OCI-M2 (cell line): Measurements from ENCODE around the gene KCNAB1.

Source experiments
- DNase-seq: peaks from one replicate; lab custom pipeline; 2025; ENCODE audit not compliant: unreplicated experiment; lab: John Stamatoyannopoulos, UW

KCNAB1 gene

GRCh38 chr3:156305672-156306071 lies 185.3 kb downstream of the KCNAB1 start:
- no peak for DNase-seq

DNA sequence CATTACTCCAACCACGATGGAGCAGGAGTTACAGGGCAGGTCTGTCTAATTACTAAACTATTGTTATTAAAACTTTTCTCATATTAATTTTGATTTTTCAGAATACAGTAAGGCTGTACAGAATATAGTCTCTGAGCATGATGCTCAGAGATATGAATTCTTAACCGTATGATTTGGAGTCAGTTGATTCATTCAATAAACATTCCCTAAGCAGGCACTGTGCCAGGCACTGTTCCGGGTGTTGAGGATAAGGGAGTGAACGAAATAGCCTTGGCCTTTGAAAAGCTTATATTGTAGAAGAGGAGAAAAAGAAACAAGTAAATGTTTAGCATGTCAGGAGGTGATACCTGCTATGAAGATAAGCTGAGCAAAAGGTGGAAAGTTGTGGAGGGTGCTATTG lies 187.3 kb downstream of the KCNAB1 start:
- no peak for DNase-seq

DNA sequence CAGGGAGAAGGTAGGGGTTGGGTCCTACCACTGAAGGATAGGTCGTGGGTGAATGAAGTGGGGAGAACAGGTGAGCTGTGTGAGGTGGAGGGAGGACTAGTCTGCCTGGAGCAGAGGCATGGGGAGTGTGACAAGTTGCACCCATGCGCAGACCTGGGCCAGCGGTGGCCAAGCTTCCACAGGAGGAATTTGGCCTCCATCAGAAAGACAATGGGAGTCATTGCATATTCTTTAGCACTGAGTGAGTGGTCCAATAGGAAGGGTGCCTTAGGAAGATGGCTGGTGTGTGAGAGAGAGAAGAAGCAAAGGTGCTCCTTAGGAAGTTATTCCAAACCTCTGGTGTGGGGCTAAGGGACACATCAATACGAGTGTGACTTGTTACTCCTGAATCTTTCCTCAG lies 191.1 kb downstream of the KCNAB1 start:
- no peak for DNase-seq

- DNase-seq = no peak
Observed at GRCh38 chr3:156311930-156312329, 191.6 kb downstream of the KCNAB1 start.

DNA sequence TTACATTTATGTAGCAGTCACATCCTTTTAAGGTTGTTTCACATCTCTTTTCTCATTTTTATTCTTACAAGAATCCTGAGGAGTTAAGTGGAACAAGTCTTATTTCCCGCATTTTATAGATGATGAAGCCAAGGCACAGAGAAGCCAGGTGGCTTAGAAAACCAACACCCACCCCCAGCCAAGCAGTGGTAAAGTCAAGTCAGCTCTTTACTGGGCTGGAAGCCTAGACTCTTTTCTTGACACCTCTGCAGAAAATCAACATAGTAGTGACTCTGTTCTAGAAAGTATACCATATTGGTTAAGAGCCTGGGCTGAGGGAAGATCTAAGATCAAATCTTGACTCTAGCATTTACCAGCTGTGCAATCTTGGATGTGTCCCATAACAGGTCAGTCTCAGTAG lies 195.7 kb downstream of the KCNAB1 start:
- DNase-seq = no peak

DNA sequence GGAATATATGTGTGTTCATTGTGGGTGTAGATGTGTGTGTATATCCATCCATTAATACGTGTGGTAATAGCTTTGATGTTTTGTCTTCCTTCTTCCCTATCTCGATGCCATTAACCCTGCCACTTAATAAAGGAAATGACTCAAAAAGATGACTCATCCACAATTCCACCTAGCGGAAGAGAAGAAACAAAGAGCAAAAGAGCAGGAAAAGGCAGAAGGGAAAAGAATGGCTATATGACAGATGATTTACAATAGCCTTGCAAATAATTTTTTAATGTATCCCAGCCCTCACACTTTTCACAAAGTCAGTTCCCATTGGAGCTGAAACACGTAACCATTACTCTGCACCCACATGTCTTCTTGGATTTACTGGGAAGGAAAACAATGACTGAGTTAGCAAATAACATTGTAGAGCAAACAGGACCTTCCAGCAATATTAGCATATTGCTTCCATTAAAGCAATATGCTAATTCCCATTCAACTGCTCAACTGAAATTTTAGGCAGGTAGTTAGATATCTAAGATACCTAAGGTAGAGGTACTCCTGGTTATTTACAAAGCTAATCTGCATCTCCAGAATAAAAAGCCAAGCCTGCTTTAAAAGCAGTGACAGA lies 197.2 kb downstream of the KCNAB1 start:
- no peak for DNase-seq

DNA sequence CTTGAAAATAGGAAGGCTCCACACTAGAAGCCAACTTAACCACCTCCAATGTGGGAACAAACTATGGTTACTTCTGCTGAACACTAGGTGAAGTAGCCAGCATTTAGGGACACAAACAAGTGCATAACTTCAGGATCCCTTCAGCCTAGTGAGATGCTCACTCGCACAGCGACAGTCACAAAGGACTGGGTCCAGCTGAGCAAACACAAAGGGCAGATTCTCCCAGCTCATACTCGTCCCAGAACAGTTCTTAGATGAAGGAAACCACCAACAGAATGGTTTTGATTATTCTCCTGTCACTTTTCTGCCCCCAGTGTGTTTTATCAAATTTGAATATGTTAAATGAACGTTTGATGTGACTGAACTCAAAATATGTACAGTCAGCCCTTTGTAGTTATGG lies 201.6 kb downstream of the KCNAB1 start:
- no peak for DNase-seq

GRCh38 chr3:156323466-156323865 lies 203.1 kb downstream of the KCNAB1 start:
- DNase-seq = no peak

DNA sequence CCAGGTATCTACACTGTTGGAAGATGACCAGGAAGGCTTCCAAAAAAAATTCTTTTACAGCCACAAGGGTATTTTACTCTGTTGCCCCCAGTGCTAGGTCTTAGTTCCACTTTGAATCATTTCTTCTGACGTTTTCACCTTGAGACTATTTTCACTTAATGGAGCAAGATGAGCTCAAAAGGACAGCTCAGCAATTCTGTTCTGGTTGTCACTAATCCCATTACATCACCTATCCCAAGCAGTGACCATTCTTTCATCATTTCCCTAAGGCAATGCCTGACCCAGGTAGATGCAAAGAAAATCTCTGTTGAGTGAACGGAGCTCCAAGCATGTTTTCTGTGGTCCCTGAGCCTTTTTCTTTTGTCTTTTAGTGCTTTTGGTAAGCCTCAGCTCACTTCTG lies 210.0 kb downstream of the KCNAB1 start:
- no peak for DNase-seq

DNA sequence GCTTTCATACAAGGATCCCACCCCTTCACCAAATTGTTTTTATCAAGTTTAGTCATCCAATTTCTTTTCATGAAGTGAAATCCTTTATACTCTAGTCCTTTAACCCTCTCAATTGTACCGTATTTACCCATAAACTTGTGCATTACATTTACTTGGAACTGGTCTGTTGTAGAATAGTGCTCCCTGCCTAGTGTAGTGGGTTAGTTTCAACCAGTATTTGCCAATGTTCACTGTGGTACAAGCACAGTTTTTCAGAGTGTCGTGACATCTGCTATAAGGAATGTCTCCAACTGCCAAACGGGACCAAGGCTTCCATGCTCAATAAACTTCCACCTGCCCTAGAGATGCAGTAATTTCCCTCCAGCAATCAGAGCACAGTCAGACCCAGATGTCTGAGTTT lies 211.9 kb downstream of the KCNAB1 start:
- DNase-seq = no peak

DNA sequence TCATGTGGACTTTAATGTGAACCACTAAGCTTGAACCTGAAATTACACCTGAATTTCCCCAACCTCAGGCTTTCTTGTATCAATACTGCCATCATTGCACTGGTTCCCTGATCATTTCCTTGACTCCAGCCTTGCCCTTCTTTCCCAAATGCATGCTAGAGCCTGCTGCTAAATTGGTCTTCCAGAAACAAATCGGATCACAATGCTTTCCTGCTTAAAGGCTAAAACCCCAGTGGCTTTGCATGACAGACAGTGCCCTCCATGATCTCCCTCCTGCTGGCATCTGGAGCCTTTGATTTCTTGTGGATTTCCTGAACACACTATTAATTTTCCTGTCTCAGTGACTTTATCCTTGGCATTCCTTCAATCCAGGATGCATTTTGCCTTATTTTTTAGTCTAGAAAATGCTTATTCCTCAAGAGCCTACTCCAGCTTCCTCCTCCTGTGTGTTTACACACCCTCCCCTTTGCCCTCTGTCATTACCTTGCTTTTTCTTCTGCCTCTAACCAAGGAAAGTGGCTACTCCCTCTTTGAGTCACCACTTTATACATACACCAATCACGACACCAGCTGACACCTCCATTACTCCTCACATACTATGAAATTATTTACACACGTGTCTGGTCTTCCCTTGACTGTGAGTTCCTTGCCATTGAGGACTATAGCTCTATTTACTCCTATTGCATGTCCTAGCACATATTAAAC lies 214.6 kb downstream of the KCNAB1 start:
- DNase-seq = no peak

GRCh38 chr3:156339491-156339890 lies 219.1 kb downstream of the KCNAB1 start:
- DNase-seq = no peak

DNA sequence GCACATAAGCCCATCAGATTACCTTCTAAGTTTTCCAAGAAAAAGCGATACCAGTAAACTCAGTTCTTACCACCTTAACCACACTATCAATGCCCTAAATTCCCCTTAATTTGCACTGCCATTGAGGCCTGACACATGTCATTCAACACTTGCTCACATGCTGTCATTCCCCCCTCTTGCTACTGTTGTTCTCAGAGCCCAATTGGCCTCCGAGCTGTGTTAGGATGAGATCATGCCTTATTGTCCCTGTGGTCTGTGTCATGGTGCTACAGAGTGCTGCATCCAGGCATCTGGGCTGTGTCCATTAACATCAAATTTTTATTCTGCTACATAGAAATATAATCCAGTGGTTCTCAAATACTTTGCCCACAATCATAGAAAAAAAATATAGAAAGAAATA lies 221.0 kb downstream of the KCNAB1 start:
- DNase-seq = no peak

DNA sequence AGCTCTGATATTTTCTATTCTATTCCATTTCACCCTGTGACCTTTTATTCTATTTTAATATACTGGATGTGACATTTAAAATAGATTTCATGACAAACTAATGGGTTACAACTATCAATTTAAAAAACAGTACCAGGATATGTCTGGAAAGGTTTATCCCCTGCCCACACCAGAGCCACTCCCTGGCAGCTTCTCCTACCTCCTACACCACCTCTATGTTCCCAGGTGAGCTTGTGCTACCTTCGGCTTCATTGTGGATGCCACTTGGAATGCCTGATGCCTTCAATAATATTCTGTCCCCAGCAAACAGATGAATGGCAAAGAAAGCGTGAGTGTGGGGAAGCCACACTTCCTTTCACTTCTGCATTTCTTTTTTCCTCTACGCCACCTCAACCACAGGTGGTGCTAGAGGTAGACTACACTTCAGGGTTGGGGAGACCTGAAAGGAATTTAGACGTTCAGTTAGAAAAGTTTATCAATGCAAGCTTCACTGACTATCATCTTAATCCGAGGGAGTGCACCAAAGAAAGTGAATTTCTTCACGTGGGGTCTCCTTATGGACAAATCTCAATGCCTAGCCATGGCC lies 221.5 kb downstream of the KCNAB1 start:
- no peak for DNase-seq

DNA sequence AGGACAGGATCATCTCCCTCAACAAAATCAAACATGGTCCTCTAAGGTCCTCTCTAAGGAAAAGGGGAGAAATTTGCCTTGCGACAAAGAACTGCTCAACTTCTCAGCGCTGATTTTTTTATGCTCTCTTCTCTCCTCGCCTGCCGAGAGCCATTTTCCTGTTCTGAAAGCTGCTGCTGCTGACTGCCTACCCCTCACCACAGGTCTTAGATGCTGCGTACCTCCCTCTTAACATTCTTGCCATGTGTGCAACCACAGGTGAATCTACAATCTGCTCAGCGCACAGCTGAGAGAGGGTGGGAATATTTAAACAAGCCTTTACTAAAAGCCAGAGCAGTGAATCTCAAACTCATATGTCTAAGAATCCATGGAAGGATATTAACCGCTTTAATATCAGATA lies 223.8 kb downstream of the KCNAB1 start:
- DNase-seq = no peak

- DNase-seq = no peak
Observed at GRCh38 chr3:156349111-156349510, 228.7 kb downstream of the KCNAB1 start.

- no peak for DNase-seq
Observed at GRCh38 chr3:156349978-156350377, 229.6 kb downstream of the KCNAB1 start.

GRCh38 chr3:156350781-156351180 lies 230.4 kb downstream of the KCNAB1 start:
- DNase-seq = no peak

GRCh38 chr3:156351783-156352182 lies 231.4 kb downstream of the KCNAB1 start:
- no peak for DNase-seq

- DNase-seq = no peak
Observed at GRCh38 chr3:156352728-156353127, 232.3 kb downstream of the KCNAB1 start.

DNA sequence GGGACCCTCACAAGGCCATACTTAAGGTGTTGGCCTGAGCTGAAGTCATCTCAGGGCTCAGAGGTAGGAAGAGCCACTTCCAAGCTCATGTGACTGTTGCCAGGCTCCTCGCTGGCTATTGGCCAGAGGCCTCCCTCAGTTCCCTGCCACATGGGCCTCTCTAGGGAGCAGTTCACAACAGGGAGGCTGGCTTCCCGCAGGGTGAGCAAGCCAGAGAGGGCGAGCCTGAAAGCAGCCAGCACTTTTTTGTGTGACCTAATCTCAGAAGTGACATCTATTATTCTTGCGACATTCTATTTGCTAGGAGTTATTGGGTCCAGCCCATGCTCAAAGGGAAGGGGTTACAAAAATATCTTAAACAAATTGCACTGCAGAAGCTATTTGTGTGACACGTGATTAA lies 233.2 kb downstream of the KCNAB1 start:
- no peak for DNase-seq

DNA sequence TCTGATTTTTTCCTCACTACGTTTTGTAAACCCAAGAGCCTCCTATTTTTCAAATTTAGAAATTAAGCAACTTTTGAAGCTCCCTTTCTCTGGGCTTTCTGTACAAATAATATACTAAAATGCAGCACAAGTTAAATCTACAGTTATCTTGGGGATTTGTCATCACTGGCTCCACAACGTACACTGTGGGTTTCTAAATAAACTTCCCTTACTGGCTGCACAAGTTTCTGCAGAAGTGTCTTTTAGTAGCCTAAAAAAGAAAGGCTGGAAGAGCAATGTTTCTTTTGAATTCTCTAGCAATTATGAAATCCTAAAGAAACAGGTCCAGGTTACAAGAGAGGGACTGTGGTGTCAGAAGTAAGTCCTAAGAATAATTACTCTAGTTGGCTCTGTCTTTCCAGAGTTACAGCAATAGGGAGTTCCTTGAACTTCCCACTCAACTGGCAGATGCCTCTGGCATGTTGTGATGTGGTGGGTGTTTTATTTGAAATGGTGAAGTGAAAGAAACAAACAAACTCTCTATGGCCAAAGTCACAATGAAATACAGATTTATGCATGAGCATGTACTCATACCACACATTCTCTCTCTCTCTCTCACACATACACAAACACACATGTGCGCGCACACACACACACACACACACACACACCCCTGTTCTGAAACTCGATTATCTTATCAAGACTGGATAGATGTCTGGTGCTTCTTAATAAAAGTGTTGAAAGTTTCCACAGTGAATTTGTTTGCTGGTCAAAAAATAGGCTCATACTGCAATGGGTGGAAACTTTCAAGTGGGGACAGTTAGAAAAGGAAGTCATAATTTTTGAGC lies 236.4 kb downstream of the KCNAB1 start:
- DNase-seq = no peak
